Esophagus mucosa (tissue), 1 donor: Measurements from ENCODE around the gene C6orf136. TPM values are rescaled to one million over a fixed set of nuclear protein-coding genes. Genes with fewer than 3 reads are reported as not detected.
A peak's percentile ranks its signal among the peaks of the same experiment; 100 is the strongest.

ENCODE experiments used
- ATAC-seq: fragments of 200-7000 bp; cut with Tn5 transposase; one replicate; pipeline ENCODE4 v1.9.1; 2020
- total RNA-seq: library from RNA; stranded (reverse); gene quantifications from one replicate; pipeline ENCODE4 v1.2.4, GENCODE V29; 2023
- donor health status: DM: yes; HTN: yes; CAD: no.

The C6orf136 gene
- total RNA-seq, 1 donor from 2014 or later, result 10.0 TPM

DNA sequence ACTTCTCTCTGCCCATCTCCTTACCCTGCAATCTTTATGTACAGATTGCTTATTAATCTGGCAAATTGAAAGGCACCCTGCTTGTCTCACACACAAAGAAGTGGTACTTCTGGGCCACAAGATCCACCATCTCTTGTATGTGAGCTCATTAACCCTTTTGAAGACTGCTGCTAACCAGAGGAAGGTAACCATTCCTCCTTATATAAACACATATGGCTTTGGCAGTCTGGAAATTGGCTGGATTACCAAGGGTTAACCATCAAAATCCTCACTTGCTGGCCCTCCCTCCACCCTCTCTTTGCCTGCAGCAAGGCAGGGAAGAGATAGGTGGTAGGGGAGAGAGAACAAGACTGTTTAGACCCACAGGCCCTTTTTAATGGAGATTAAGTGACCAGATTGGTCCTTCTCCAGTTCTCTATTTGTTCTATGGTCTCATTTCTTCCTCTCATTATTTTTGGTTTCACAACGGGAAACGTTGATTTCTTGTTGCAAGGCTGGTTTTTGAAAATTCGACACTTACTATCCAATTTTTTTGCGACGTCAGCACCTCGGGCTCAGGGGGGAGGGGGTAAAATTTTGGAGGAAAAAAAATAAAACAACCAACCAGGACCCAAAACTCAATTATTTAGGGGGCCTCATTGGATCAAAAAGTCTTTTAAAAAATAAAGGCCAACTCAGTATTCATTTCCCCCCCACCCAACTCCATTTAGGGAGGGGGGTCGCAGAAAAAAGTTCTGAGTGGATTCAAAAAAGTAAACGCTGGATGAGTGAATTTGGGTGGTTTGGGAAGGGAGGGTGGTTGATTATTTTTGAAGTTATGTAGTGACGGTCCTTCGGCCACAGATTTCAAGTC, 30.7 kb upstream of the C6orf136 start:
- no peak for ATAC-seq

DNA sequence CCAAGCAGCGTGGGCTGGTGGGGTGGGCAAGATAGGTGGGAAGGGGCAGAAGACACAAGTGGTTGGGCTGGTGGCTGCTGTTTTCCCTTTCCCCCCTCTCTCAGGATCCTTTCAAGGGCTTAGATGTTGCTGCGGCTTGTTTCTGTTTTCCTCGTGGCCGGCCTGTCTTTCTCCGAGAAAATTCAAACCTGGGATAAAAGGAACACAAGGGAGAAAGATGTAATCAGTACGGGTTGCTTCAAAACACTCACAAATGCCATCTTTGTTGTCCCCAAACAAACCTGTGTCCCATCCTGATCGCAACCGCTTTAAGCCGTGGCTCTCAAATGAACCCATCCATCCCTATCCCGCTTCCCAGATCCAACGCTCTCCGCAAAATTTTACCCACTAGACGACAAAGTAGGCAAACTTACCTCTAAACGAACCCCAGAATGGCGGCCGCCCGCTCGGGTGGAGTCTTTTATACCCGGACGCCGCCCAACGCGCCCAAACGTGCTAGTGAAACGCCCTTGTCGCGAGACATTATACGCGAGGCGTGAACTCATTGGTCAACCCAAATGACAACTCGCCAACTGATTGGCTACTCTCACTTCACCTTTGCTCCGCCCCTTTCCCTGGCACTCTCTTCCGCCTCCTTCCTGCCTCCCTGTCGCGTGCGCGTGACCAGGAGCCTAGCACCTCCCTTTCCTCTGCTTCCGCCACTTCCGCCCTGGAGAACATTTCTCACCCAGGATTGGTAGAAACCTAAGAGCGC, 29.9 kb upstream of the C6orf136 start, which contains the start of gene PPP1R10:
Gene PPP1R10, minus strand, starts transcription at position 433 of the 754 bp plus-strand sequence. CDS start 7,299 bp downstream, outside the sequence.
- ATAC-seq, result peak; percentile 94

DNA sequence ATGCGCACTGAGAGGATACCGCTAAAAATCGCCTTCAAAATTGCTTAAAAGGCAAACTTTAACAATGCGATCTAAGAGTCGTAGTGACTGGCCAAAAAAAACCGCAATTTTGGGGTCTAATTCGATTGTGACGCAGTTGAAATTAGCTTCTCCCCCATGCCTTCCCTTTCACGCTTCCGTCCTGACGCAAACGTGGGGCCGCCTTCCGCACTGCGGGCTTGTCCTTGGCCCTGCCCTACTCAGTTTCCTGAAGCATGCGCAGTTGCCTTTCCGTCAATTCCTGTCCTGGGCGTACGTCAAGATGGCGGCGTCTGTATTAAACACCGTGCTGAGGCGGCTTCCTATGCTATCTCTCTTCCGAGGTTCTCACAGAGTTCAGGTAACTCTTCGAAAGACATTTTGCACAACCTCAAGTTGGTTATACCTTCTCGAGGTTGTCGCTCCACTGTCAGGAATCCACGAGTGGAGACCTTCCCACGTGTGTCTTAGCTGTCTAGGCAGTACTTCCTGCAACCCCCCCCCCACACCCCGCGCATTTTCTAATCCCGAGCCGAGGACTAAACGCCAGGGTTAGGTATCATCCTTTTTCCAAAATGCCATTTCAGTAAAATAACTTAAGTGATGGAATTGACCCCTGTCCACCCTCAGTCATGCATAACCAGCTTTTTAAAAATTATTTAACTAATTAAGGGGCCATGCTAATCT, 29.2 kb upstream of the C6orf136 start, which contains the start of gene MRPS18B:
Gene MRPS18B, plus strand, starts transcription at position 276 of the 705 bp plus-strand sequence. Its CDS starts 26 bp downstream, at position 302.
- ATAC-seq, result peak; percentile 87

DNA sequence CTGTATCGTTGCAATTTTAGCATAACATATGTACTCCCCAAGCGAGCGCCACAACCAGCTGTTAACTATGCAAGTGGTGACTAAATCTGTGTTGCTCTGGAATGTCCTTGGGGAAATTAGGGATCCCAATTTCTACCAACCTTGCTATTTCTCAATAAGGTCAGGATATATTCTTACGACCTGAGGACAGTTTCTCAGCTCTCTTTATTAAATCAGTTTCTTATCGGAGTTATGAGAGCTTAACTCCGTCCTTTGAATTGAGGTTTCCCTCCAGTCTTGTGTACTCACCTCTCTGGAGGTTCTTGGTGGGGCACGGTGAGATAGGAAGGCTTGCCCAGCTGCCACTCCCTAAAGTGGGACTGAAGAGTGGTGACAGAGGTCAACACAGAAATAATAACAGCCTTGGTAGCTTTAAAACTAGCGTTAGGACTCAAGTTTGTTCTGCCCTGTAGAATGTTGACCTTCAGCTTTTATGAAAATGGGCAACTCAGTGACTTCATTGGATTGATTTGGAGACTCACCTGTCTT, 28.6 kb upstream of the C6orf136 start:
- no peak for ATAC-seq

DNA sequence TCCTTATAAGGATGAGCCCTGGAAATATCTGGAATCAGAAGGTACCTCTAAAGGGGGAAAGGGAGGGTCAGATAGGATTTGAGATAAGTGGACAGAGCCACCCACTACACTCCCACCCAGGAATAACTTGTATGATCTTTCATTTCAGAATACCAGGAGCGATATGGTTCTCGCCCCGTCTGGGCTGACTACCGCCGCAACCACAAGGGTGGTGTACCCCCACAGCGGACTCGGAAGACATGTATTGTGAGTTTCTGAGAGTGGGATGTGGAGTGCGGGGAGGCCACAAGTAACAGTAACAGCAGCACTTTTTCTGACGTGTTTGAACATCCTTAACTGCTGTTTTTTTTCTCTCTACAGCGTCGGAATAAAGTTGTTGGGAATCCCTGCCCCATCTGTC, 27.4 kb upstream of the C6orf136 start:
- no peak for ATAC-seq

DNA sequence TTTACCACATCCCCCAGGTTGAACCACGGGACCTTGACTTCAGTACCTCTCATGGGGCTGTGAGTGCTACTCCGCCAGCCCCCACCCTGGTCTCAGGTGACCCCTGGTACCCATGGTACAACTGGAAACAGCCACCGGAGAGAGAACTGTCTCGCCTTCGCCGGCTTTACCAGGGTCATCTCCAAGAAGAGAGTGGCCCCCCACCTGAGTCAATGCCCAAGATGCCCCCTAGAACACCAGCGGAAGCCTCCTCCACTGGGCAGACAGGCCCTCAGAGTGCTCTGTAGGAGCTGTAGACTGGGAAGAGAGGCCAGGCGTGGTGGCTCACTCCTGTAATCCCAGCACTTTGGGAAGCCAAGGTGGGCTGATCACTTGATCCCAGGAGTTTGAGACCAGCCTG, 21.4 kb upstream of the C6orf136 start:
- ATAC-seq, result no peak

DNA sequence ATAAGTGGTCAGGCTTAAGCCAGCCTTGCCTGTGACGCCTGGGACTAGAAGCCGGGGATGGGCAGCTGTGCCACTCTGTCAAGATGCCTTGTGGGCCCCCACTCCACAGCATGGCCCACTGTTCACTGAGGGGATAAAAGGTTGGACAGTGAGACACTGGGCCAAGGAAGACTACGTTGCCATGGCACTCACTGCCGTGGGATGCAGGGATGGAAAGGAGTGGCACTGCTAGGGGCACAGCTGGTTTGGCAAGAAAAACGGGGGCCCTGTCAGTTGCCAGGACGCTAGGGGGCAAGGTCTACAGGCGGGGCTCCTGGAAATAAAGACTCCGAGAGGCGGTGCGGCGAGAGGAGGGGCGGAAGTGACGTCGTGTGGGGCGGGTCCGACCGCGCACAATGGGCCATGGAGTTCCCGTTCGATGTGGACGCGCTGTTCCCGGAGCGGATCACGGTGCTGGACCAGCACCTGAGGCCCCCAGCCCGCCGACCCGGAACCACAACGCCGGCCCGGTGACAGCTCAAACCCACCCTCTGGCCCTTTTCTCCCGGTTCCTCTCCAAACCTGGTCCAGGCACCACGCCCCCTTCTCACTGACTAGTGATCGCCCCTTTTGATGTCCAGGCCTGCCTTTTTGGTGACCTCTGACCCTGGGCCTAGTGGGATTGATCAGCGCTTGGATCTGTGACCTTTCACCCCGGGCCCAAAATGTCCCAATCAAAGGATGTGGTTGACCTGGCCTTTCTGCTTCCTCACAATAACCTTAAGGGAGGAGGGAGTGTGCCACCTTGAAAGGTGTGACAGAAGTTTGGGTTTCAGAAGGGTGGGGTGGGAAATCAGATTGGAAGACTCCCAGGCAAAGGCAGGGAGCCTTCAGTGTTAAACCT, 20.2 kb upstream of the C6orf136 start, which contains the start of gene ATAT1:
Gene ATAT1, plus strand, starts transcription at position 391 of the 883 bp plus-strand sequence.
- ATAC-seq, result peak; percentile 96

DNA sequence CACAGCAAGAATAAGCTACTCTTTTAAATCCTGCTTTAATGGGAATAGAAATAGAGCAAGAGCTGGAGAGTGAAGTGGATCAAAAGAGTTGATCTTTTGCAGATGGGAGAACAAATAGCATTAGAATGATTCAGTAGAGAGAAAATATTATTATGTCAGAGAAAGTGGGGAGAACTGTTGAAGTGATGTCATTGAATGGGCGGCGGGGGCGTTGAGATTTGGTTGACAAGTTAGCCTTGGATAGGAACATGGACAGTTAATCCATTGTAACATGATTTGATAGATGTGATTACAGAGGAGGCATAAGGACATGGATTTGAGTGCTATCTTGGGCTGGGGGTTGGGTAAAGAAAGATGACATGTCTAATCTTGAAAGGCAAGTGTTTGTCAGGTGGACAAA, 11.1 kb upstream of the C6orf136 start:
- ATAC-seq, result no peak

DNA sequence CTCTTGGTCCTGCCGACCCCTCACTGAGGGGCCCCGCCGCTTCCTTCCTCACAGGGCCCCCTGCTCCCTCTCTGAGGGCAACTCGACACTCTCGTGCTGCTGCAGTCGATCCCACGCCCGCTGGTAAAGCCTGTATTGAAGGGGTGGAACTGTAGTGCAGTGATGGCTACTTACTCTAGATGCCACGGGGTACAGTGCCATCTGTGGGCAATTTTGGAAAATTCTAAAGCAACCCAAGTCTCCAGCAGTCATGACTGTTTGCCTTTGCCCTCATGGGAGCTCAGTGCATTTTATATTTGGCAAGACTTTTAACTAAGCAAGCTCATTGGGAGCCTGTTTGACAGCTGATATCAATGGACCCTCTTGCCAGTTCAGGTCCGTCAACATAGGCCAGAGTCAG, 6.5 kb upstream of the C6orf136 start:
- peak; percentile 34 for ATAC-seq

DNA sequence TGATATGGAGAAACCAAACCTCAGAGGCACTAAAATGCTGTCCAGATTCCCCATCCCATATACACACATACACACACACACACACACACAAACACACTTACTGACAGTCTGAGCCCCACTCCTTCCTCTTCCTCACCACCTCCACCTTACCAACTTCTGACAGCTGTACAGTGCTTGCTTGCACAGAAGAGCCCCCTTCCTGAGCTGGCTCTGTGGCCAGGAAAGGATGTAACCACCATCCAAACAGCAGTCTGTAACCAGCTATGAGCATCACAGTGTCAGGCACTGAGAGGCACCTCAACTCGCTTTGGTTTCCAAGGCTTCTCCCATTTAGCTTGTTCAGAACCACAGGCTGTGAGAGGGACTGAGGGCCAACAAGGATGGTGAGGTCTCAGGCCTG, 5.9 kb upstream of the C6orf136 start:
- ATAC-seq, result no peak

DNA sequence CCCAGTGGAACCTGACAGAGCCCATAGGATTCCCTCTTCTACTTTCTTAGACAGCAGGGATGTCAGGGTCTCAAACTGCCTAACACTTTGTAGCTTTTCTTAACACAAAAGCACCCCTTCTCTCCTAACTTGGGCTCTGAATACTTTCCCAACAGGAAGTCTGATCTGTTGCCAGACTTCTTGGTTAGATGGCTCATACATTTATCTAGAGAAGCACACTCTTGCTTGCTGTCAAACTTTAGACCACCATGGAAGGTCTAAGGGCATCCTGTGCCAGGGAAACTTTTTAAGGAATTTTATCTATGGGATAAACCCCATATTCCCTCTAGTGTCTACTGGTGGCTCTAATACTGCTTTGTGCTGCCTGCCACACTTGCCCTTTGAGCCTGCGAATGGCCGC, 3.3 kb upstream of the C6orf136 start:
- ATAC-seq, result no peak

DNA sequence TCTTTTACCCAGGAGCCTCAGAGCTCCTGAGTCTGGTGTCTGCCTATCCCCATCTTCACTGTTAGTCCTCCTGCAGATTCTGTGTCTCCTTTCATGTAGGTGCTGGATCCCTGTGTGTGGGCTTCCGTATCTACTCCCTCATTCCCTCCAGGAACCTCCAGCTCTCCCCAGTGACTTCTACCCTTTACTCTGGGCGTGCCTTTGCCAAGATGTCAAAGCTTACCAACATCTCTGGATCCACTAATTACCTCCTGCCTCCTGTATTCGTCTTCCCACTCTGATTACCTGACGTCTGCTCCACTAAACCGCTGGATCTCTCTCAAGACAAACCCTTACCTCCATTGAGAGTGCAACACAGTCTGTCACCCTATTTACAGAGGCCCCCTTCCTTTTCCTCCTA, 2.2 kb upstream of the C6orf136 start:
- no peak for ATAC-seq

DNA sequence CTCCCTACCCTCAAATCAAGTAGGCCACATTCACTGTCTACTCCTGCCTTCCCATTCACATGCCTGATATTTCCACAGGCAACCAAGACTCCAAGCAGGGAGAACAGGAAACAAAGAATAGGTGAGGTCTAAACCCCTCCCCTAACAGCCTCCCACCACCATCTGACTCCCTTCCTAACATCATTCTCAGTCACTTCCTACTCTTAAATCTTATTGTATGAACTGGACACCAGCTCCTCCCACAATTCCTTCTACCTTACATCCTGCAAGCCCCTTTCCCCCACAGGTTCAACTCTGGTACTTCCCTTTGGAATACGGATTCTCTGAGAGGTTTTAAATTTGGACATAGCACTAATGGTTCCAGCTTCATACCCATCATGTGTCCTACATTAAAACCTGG, 944 bp upstream of the C6orf136 start:
- ATAC-seq, result no peak

DNA sequence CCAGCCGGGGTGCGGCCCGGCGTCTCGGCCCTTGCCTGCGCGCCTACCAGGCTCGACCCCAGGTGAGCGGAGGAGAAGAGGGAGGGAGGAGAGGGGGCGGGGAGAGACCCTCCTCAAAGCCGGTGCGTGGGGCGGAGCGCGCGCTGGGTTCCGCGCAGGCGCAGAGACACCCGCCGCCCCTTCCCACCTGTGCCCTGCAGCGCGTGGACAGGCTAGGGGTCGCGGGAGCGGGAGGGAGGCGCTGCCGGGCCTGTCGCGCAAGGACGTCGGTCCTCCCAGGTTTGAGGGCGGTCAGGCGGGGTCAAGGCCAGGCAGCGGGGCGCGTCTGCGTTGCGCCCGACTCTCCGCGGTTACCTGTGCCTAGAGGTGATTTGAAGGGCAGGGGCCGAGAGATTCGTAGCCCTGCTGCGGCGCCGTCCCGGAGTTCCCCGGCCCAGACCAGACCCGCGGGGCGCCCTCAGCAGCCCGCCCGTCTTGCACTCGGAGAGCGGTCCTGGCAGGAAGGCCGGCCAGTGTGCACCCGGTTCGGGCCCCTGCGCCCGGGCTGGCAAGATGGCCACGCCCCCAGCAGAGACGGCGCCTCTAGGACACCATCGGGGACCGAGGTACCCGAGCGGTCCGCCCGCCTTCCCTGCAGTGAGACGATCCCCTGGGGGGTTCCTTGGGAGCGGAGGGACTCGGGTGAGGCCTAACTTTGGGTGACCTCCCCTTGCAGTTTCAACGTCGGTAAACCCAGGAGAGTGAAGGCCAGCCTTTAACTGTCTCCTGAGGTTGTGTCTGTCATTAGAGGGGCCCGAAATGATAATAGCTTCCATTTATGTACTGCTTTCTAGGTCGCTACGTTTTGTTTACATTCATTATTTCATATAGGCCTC, 546 bp downstream of the C6orf136 start:
- peak; percentile 81 for ATAC-seq

DNA sequence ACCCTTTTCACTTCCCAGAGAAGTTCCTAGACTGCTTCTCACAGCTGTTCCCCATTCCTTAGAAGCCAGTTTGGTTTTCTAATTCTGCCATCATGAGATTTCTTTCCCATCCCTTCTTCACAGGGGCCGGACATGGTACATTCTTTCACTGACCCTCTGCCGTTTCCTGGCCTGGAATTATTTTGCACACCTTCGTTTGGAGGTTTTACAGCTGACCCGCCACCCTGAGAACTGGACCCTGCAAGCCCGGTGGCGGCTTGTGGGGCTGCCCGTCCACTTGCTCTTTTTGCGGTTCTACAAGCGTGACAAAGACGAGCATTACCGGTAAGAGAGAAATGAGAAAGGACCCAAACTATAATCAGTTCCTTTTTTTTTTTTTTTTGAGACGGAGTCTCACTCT, 4.2 kb downstream of the C6orf136 start:
- ATAC-seq, result no peak

DNA sequence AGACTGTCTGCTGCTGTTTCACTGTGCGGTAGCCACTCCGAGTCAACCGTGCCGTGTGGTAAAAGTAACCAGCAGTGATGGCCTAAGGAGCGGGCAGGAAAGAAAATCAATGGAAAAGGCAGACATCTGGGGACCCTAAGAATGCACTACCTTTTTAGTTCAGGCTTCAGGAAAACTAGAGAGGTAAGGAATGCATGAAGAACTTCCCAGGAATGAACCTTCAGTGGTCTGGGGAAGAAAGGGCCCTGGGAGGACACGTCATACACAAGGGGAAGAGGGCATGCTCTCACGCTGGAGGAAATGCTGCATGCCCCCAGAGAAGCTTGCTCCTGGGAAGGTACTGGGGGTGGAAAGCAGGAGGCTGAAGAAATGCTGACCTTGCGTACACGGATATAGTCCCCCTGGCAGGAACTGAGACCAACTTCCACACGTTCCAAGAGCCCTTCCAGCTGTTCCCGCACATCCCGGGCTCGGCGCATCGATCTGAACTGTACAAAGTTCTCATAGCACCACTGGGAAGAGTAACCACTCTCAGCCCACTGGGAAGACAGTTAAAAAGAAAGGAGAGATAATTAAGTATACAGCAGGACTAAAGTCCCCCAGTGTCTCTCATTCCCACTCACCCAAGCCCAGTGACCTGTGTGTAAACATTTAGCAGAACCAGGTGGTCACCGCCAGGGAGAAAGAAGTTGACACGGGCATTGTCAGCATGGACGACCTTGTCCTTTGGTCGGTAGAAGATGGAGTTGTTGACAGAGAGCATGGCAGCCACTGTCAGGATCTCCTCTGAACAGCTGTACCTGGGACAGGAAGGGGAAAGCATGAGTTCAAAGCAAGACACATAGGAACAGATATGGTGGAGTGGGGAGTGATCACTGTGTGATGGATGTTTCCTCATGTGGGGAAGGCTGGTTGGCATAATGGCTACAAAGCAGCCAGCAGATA, 8.1 kb downstream of the C6orf136 start:
- no peak for ATAC-seq

DNA sequence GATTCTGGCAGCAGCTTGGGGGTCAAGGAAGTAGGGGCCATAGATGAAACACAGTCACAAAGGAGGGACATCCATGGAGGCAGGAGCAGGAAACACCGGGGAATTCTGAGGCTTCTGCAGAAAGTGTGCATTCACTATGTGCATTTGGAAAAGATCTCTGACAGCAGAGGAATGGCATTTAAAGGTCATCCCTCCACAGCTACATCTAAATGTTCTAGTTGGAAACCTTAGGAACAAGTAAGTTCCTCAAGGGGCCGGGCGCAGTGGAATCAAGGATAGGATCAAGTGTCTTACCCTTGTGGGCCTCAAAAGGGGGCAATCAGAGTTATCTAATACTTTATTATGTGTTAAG, 8.8 kb downstream of the C6orf136 start:
- ATAC-seq, result no peak

DNA sequence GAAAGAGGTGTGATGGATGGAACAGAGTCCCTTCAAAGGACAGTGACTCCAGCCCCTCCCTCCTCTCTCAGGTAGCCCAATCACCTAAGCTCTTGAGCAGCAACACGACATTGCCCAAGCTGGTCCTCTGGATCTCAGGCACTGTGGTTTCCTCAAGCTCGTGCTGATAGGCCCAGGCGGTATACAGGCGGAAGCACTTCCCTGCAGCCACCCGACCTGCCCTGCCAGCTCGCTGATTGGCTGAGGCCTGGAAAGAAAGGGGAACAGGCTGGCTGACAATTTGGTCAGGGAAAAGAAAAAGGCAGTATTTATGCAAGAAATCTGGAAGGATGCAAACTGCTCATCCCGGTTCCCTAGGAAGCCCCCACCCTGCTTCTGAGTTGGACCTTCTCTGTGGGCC, 9.6 kb downstream of the C6orf136 start:
- ATAC-seq, result no peak

DNA sequence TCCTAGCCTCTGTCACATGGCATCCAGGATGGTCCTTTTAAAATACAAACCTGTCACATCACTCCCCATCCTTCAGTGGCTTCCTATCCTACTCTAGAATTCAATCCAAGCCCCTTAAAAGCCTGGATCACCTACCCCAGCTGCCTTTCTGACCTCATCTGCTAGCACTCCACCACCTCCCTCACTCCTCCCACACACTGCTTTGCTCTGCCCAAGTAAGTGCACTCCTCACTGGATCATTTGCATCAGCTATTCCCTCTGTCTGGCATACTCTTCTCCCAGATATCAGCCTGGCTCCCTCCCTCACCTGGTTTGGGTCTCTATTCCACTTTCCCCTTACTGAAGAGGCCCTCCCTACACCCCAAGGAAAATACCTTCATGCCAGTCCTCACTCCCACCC, 10.5 kb downstream of the C6orf136 start:
- no peak for ATAC-seq
